Smooth muscle cell (in vitro differentiated cells): ENCODE measurements around the gene PAK6. TPM values are rescaled to one million over a fixed set of nuclear protein-coding genes. Genes with fewer than 3 reads are reported as not detected.

ENCODE experiments used
- DNase-seq: peaks from one replicate; lab custom pipeline; 2025; ENCODE audit not compliant: unreplicated experiment; lab: John Stamatoyannopoulos, UW
- H2AFZ ChIP-seq: fragments of 200-600 bp; sonication (generic); 2 replicates; pipeline ENCODE4 v1.6.0; 2016; ENCODE audit warnings: antibody characterized with exemption, low read depth, mild to moderate bottlenecking
- H3F3A ChIP-seq: fragments of 200-600 bp; sonication (generic); 2 replicates; pipeline ENCODE4 v1.6.0; 2017; ENCODE audit warnings: antibody characterized with exemption, low read depth
- H3K27ac ChIP-seq: fragments of 200-600 bp; sonication (generic); 2 replicates; pipeline ENCODE4 v1.5.1; 2016; ENCODE audit warnings: low read depth, mild to moderate bottlenecking
- H3K27me3 ChIP-seq: fragments of 200-600 bp; sonication (generic); 2 replicates; pipeline ENCODE4 v1.6.1; 2016; ENCODE audit warnings: low read depth, mild to moderate bottlenecking
- H3K36me3 ChIP-seq: fragments of 200-600 bp; sonication (generic); 2 replicates; pipeline ENCODE4 v1.5.1; 2016; ENCODE audit warnings: low read depth
- H3K4me1 ChIP-seq: fragments of 200-600 bp; sonication (generic); 2 replicates; pipeline ENCODE4 v1.5.1; 2016; ENCODE audit warnings: low read depth
- H3K4me2 ChIP-seq: fragments of 200-600 bp; sonication (generic); 2 replicates; pipeline ENCODE4 v1.6.0; 2016; ENCODE audit warnings: mild to moderate bottlenecking
- H3K4me3 ChIP-seq: fragments of 200-600 bp; sonication (generic); 2 replicates; pipeline ENCODE4 v1.5.1; 2016; ENCODE audit warnings: mild to moderate bottlenecking
- H3K79me2 ChIP-seq: fragments of 200-600 bp; sonication (generic); 2 replicates; pipeline ENCODE4 v1.6.0; 2016; ENCODE audit warnings: low read depth, mild to moderate bottlenecking
- H3K9ac ChIP-seq: fragments of 200-600 bp; sonication (generic); 2 replicates; pipeline ENCODE4 v1.6.0; 2016; ENCODE audit warnings: low read depth
- H3K9me3 ChIP-seq: fragments of 200-600 bp; sonication (generic); replicated peaks from 2 replicates; pipeline ENCODE4 v1.5.1; 2016; ENCODE audit warnings: low read depth
- H4K20me1 ChIP-seq: fragments of 200-600 bp; sonication (generic); 2 replicates; pipeline ENCODE4 v1.6.0; 2016; ENCODE audit warnings: low read depth
- WGBS: methylation state at CpG from one replicate; pipeline ENCODE4 v1.1.7; 2016; ENCODE audit warnings: low lambda C conversion rate; 5-methylcytosine and 5-hydroxymethylcytosine counted together
- polyA plus RNA-seq: library from polyadenylated mRNA; unstranded; fragments of >200 nt; fragmentation: Nextera tagmentation; extraction: Ambion mirVana; gene quantifications from 2 replicates; pipeline ENCODE4 v1.2.1, GENCODE V29; 2016
- total RNA-seq: library from RNA; depleted of rRNA; stranded (reverse); fragments of >200 nt; gene quantifications from 2 replicates; pipeline ENCODE4 v1.2.3, GENCODE V29; 2014
- TF ChIP-seq, protein P1 (sequence below): fragments of 200-600 bp; sonication (generic); IDR thresholded peaks from 2 replicates; pipeline ENCODE4 v1.5.1; 2017; ENCODE audit warnings: borderline replicate concordance, mild to moderate bottlenecking, antibody characterized with exemption; ENCODE audit not compliant: insufficient read depth, poor library complexity, severe bottlenecking

PAK6 gene
- total and polyA plus RNA-seq, 2 experiments from 2014 or later = 0.29 to 1.6 TPM

DNA sequence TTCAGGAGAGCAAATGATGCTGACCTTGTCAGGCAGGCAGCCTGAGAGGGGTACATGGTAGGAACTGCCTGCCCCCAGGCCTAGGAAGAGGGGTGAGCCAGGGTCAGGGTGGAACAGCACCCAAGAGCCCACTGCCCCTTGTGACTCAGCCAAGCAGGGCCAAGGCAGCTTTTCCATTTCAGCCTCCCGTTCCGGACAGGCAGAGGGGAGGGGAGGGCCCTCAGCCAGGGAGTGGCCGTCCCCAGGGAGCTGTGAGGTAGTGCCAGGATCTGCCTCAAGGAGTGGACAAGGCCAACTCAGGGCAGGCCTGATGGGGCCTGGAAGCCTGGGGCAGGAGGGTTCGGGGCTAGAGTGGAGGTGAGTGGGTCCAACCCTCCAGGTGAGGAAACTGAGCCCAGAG is 49.1 kb downstream of the PAK6 start:
- DNase-seq = no peak
- Histone ChIP-seq H3K9ac (no peak overlapping the region), H3F3A (peaks cover 18% of the 10 kb centered on the region), H3K4me3 (no peak overlapping the region), H4K20me1 (no peaks in the 10 kb centered on the region), H3K9me3 (no peaks in the 10 kb centered on the region), H3K4me1 (peaks cover 18% of the 10 kb centered on the region), H3K36me3 (no peaks in the 10 kb centered on the region), H3K4me2 (no peak overlapping the region), H3K27ac (no peak overlapping the region), H2AFZ (no peak overlapping the region), H3K27me3 (peaks cover 53% of the 10 kb centered on the region), H3K79me2 (no peaks in the 10 kb centered on the region)
- WGBS = 73% methylated on average over 4 of the region's 4 CpGs
- TF ChIP-seq, protein P1, sequence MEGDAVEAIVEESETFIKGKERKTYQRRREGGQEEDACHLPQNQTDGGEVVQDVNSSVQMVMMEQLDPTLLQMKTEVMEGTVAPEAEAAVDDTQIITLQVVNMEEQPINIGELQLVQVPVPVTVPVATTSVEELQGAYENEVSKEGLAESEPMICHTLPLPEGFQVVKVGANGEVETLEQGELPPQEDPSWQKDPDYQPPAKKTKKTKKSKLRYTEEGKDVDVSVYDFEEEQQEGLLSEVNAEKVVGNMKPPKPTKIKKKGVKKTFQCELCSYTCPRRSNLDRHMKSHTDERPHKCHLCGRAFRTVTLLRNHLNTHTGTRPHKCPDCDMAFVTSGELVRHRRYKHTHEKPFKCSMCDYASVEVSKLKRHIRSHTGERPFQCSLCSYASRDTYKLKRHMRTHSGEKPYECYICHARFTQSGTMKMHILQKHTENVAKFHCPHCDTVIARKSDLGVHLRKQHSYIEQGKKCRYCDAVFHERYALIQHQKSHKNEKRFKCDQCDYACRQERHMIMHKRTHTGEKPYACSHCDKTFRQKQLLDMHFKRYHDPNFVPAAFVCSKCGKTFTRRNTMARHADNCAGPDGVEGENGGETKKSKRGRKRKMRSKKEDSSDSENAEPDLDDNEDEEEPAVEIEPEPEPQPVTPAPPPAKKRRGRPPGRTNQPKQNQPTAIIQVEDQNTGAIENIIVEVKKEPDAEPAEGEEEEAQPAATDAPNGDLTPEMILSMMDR = no peak

DNA sequence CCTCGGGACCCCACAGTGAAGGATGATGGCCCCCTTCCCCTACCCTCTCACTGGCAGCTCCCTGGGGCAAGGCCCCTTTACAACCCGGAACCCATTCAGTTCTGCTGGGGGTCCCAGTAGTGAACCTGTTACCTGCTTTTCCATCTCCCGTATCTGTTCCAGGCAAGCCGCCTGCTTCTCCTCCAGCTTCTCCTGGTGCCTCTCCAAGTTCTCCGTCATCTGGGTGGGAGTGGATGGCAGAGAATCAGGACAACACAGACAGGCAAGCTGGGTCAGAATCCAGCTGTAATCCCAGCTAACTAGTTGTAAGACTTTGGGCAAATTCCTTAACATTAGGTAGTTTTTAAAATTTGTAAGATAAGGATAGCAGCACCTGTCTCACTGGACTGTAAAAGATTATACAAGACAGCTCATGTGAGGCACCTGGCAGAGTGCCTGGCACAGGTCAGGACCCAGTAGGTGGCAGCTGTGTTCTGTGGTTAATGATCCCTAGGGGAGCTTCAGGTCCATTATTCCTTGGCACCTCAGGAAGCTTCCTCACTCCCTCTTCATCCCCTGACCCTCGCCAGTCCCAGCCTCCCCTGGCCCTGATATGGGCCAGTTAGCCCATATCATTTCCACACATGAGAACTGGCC is 50.4 kb downstream of the PAK6 start:
- Histone ChIP-seq H3K4me1 (peaks cover 18% of the 10 kb centered on the region), H3K4me2 (no peak overlapping the region), H3F3A (peaks cover 14% of the 10 kb centered on the region), H3K79me2 (no peaks in the 10 kb centered on the region), H4K20me1 (no peaks in the 10 kb centered on the region), H3K27me3 (peaks cover 49% of the 10 kb centered on the region), H3K9ac (no peak overlapping the region), H3K4me3 (no peak overlapping the region), H3K9me3 (no peaks in the 10 kb centered on the region), H3K36me3 (no peaks in the 10 kb centered on the region), H2AFZ (no peak overlapping the region), H3K27ac (no peak overlapping the region)
- TF ChIP-seq, protein P1 = no peak
- WGBS = 90% methylated on average over 6 of the region's 6 CpGs
- no peak for DNase-seq

DNA sequence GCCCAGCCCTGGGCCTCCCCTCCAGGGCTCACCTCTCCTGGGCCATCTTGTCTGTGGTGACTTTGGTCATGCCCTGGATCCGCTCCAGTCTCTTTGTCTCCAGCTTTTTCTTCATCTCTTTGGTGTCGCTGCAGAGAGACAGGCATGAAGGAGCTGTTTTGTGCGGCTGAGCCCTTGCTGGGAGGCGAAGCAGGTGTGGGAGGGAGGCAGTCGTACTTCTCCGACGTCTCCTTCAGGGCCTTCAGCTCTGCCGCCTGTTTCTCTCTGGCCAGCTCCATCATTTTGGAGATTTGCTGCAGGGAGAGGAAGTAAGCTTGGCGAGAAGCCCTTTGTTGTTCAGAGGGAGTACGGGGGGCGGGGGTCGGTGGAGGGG is 51.7 kb downstream of the PAK6 start:
- peaks cover 47% of the 10 kb centered on the region for H3K27me3 ChIP-seq
- H4K20me1 ChIP-seq = no peaks in the 10 kb centered on the region
- H2AFZ ChIP-seq = no peak overlapping the region
- no peak for DNase-seq
- H3K4me3 ChIP-seq = no peak overlapping the region
- no peaks in the 10 kb centered on the region for H3K36me3 ChIP-seq
- no peak overlapping the region for H3K27ac ChIP-seq
- H3K4me1 ChIP-seq = peaks cover 15% of the 10 kb centered on the region
- H3K9ac ChIP-seq = no peak overlapping the region
- H3F3A ChIP-seq = peaks cover 3% of the 10 kb centered on the region
- peak overlapping the region; percentile 88 for H3K4me2 ChIP-seq
- 50% methylated on average over 11 of the region's 12 CpGs for WGBS
- no peaks in the 10 kb centered on the region for H3K79me2 ChIP-seq
- no peaks in the 10 kb centered on the region for H3K9me3 ChIP-seq
- TF ChIP-seq, protein P1 = no peak
